RPMI8226 (cell line): ENCODE measurements around the gene LRRC15.

Source experiments
- DNase-seq: peaks from one replicate; pipeline ENCODE4 v3.0.0-alpha.2; 2015

The LRRC15 gene

DNA sequence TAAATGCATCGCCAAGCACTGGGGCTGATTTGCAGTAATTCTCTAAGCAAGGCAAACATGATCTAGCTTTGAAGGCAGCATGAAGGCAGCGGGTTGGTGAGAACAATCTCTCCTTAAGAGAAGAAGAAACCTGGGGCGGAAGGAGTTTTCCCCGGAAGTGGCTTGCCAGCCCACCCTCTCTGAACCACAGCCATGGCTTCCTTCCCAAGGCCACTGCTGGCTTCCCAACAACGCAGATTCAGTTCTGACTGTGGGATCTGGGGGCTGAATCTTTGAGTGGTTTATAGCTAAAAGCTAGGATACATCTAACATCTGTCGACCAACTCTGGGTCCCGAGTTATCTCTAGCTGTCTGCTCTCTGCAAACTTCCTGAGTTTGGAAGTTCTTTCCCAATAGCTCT is 14.2 kb downstream of the LRRC15 start:
- DNase-seq: no peak

DNA sequence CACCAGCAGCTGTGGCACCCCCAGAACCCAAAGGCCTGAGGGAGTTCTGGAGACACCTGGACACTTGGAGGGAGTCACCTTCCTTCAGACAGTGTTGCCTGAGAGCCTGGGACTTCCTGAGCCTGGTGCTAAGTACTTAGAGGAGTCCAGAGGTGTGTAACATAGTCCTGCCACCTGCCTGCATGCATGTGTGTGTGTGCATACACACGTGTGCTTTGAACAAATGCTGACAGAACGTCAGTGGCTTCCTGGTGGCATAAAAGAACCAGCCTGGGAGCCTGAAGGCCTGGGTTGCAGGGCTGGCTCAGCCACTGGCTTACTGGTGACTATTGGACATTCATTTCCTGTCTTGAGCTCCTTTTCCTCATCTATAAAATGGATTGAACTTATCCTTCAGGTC is 15.2 kb downstream of the LRRC15 start:
- no peak for DNase-seq

DNA sequence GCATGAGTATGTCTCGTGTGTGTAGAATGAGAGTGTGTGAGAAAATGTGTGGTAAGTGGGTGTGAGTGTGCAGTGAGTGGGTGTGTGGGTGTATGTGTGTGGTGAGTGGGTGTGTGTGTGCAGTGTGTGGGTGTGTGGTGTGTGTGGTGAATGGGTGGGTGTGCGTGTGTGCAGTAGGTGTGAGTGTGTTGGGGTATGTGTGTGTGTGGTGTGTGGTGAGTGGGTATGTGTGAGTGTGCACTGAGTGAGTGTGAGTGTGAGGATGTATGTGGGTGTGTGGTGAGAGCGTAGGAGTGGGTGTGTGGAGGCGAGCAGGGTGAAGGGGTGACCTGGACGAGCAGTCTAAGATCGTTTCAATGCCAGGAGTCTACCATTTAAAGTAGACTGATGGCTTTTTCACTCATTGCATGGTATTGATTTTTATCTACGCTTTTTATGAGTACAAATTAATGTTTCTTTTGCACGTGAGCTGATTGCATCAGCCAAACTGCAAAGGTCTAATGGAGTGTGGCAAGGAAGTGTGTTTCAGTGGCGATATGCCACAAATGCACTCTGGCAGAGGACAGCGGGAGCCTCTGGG is 16.8 kb downstream of the LRRC15 start:
- no peak for DNase-seq

DNA sequence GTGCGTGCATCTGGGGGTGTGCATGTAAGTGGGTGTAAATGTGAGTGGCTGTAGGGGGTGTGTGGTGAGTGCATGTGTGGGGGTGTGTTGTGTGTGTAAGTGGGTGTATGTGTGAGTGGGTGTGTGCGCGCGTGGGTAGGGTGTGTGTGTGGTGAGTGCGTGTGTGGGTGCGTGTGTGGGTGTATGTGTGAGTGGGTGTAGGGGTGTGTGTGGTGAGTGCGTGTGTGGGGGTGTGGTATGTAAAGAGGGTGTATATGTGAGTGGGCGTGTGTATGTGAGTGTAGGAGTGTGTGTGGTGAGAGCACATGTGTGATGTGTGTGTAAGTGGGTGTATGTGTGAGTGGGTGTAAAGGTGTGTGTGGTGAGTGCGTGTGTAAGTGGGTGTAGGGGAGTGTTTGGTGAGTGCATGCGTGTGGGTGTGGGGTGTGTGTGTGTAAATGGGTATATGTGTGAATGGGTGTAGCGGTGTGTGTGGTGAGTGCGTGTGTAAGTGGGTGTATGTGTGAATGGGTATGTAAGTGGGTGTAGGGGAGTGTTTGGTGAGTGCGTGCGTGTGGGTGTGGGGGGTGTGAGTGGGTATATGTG is 17.5 kb downstream of the LRRC15 start:
- no peak for DNase-seq

DNA sequence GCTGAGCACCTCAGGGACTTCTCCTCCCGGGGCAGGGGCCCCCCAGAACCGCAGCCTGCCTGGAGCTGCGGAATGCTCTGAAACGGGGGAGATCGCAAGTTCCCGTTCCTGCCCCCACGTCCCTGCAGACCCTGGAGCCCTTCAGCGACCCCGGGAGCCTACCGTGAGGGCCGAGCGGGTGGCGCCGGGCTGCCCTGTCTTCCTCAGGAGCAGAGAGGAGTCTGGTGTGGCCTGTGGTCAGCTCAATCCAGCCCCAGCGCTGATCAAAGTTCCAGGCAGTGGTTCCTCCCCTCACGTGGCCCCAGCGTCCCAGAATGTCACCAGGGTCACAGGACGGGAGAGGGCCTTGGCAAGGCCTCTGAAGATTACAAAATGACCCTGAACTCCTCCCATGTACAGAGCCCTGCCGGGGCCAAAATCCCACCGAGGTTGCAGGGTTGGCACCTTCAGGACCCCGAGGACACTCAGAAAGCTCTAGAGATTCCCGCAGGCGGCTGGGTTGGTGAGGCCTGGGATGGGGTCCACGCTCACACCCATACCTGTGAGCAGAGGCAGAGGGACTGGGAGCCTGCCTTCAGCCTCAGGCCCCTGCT is 18.4 kb downstream of the LRRC15 start, which contains the start of gene CPN2:
Gene CPN2 (minus strand): TSS at position 249 of the 593 bp plus-strand sequence. CDS start 8,626 bp downstream, outside the sequence.
- no peak for DNase-seq

DNA sequence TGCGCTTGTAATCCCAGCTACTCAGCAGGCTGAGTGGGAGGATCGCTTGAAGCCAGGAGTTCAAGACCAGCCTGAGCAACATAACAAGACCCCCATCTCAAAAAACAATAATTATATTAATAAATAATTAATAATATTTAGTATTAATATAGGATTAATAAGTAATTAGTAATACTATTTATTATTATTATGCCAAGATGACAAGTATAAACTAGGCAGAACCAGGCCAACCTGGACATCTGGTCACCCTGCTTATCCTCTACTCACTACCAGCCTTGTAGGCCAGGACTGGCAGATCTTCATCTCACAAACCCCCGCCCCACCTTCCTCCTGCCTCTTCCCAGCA is 18.8 kb downstream of the LRRC15 start:
- no peak for DNase-seq

DNA sequence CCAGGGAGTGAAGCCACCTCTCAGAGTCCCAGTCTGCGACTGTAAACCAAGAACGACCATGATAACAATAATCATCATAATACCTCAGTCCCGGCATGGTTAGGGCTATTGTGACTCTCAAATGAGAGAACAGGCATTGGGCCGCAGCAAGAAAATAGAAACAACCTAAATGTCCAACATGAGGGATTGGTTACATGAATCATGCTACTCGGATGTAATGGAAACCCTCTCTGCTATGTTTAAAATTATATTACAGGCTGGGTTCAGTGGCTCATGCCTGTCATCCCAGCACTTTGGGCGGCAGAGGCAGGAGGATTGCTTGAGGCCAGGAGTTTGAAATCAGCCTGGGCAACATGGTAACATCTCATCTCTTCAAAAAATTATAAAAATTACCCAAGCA is 21.2 kb downstream of the LRRC15 start:
- DNase-seq: no peak

DNA sequence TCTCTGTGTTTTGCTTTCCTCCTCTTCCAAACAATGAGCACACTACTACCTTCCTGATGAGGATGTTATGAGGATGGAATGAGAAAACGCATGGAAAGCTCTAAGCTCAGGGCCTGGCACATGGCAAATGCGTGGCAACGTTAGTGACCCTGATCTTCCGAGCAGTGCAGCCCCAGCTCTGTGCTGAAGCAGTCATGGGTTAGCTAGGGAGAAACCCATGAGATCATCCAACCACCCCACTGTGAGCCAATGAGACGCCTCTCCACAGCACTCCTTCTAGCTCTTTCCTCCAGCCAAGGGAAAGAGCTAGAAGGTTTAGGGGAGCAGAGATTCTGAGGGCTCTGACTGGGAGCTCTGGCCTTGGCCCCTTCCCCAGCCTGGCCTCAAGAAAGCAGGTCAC is 22.9 kb downstream of the LRRC15 start:
- DNase-seq: no peak

DNA sequence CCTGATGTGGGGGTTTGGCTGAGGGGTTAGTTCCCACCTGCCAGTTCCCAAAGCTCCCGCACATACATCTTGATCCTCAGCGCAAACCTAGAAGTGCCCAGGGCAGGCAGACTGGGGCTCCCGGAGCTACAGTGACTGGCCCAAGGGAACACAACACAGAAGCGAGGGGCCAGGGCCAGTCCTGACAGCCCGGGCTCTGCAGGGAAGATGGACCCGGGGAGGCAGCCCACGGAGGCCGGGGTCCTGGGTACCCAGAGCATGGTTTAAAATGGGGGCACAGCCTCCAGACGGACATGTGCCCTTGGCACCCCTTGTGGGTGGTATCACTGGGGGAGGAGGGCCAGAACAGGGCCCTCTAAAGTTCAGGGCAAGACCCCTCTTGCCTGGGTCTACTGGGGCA is 23.5 kb downstream of the LRRC15 start:
- no peak for DNase-seq

DNA sequence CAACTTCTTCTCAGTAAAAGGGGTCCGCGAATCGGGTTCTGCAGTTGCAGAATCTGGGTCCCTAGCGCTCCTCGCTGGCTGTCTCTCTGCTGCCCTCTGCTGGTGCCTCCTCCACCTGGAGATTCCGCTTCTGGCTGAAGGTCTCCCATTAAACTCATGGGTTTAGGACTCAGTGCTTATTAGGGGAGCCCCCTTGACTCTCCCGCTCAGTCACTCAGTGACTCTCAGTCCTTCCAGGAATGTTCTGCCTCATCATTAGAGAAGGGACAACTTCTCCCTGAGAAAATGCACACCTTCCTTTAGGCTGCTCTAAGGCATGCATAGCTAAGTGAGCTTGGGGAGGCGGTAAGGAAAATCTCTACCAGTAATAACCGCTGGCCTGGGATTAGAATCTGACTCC is 25.5 kb downstream of the LRRC15 start:
- DNase-seq: peak; percentile 79

DNA sequence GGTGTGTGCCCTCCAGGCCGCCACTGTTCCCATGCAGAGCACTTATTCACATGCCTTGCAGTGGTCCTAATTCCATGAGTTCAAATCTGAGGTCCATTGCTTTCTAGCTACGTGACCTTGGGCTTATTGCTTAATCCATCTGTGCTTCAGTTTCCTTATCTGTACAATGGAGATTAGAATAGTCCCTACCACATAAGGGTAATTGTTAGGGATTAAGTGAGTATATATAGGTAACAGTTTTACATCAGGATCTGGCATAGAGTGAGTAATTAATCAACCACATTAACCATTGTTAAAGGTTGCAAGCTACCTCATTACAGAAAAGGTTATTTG is 26.0 kb downstream of the LRRC15 start:
- no peak for DNase-seq

DNA sequence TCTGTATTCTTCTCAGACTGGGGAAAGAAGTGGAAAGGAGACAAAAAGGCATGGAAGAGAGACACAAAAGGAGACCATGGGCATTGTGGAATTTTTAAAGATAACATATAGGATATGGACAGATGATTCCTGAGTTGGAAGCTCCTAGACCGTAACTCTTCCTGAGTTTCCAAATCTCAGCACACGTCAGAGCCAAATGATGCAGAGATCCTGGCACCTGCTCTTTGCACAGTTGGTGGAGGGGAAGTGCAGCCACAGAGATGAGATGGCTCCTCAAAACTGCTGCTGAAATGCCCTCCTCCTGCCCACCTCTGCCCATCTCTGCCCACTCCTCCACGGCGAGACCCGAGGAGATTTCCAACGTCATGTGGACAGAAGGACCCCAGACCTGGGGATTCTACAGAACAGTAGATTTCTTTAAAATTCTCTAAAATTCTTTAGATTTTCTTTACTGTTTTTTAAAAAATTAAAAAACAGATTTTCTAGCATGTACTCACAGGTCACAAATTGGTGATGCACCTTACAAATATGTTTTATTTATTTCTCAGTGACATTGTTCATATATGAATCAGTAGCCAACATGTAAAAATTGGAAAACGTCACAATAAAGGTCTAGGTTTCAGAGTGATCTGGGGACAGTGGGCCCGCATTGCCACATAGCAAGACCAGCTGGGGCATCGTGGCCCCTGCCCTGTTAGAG is 26.5 kb downstream of the LRRC15 start:
- no peak for DNase-seq

DNA sequence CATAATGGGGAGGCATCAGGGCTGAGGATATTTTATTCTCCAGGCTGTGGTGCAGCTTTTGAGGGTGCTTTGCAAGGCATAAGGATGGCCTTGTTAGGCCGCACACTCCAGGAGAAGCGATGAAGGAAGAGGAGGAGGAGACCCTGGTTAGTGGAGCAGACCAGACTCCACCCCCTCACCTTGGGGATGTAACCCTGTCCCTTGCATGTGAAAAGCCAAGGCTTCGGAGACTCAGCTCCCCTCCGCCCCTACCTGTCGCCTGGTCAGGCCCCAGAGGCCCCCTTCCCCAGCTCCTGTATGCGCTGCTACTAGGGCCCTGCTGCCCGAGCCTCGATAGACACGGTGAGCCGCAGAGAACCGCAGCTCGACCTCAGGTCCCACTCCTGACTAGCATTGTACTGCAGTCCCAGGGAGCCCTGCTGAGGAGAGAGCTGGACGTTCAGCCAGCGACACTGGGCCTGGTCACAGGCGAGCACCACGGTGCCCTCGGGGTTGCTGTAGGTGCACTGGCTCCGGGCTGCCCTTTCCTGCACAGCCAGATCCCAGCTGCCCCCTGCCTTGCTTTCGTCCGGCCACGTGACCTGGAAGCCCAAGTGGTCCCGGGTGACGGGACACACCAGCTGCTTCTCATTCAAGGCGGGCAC is 28.7 kb downstream of the LRRC15 start:
- no peak for DNase-seq

DNA sequence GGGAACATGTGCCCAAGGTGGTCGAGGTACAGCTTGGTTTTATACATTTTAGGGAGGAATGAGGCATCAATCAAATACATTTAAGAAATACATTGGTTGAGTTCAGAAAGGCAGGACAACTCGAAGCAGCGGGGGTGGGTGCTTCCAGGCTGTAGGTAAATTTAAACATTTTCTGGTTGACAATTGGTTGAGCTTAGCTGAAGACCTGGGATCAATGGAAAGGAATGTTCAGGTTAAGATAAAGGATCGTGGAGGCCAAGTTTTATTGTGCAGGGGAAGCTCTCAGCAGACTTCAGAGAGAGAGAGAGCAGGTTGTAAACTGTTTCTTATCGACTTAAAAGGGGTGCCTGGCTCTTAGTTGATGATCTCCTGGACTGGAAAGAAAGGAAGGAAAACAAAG is 29.7 kb downstream of the LRRC15 start:
- no peak for DNase-seq

DNA sequence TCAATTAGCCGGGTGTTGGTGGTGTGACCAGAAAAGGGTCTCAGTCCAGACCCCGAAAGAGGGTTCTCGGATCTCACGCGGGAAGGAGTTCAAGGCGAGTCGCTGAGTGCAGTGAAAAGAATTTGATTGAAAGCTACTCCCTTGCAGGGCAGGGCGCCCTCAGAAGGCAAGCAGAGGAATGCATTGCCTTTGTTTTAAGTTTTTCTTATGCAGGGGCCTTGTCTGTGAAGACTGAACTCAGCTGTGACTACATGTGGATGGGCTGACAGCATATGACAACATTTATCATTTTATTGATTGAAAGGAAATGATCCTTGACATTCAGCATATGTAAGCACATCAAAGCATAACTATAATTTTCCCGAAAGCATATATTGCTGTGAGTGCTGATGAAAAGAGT is 30.2 kb downstream of the LRRC15 start:
- DNase-seq: no peak

DNA sequence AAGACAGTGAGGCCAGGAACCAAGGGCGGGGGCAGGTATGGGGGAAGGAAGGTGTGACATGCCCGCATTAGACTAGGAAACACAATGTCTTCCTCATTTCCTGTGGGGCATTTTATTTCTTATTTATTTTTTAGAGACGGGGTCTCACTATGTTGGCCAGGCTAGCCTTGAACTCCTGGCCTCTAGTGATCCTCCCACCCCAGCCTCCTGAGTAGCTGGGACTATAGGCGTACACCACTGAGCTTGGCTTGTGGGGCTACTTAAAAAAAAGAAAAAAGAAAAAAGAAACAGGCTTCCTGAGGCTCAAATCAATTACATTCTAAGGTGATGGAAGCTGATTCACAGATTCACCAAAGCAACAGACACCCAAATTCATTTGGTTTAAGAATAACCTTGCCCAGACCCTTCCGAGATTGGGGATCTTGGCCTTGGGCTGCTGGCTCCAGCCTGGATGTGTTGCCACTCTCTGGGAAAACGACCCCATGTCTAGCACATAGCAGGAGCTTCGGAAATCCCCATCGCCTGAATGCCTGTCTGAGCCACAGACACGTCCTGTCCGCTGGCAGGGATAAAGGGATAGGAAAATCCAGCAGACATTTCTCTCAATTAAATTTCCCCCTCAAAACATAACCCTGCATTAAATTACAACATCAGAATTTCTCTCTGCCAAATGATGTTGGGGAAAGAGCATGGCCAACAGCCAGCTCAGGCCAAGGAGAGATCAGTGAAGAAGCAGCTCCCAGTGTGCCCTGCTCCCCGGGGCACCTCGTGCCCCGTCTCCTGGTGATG is 31.4 kb downstream of the LRRC15 start:
- DNase-seq: no peak

DNA sequence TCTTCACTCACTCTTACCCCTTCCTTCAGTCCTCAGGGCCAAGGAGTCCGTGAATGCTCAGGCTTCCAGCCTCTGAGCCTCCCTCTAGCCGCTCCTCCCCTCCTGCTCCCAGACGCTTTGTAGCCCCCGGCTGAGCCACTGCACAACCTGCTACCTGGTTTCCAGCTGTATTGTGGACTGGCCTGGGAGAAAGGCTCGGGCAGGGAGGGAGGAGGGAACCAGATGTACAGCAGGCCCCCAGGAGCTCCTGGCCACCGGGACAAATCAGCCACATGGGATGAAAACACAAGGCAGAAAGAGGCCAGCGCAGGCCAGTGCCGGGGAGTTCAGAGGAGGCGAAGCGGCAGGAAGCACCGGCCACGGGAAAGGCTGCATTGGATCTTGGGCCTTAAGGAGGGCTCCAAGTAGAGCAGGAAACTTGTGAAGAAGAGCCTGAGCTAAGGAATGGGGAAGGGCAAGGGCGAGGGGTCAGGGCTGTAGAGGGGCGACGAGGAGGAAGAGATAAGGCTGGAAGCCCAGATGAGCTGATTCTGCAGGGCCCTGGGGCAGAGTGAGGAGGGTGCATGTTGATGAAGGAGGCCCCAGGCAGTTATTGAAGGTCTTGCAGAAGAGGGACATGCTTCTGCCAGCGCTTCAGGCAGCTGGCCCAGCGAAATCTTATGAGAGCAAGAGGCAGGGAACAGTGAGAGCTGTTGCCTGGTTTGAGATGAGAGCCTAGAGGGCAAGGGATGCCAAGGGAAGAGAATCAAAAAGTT is 32.8 kb downstream of the LRRC15 start:
- DNase-seq: no peak

DNA sequence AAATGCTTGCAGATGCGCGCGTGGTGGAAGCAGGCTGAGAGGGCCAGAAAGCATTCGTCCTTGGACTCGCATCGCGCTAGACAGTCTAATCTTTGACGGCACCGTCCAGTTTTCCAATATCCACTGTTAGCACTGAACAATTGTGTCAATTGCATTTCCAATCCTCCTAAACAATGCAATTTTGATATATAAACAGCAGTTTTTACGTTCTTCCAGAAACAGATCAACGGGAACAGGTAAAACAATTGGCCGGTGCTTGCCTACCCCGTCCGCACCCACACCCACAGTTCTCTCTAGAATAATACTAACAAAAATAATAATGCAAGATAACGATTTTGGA is 35.6 kb downstream of the LRRC15 start:
- no peak for DNase-seq

DNA sequence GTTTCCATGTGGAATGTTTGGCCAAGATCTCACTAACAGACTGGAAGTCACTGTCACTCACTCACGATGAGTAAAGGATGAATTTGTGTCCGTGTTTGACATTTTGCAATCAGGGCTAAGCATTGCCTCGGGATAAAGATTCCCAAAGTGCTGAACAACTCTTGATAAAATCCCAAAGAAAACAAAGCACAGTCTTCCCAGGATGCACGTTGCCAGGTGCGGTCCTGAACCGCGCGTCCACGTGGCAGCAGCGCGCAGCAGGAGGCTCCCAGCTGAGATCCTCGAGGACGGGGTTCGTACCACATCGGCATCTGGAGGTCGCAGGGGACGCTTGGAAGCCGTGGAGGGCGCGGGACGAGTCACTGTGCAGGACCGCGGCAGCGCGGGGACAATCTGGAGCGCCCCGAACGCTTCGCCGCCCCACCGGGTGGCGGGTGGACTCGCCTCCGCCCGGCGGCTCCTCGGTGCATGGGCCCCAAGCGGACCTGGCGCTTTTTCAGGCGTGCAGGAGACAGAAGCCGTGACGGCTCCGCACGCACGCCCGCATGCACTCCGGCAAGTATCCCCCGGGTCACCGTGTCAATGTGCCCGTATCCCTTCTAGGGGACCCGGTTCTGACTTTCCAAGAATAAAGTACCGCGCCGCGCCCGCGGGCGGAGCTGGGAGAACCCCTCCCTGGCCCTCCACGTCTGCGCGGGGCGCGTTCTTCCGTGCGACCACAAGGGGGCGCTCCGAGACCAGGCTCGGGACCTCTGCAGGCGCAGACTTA is 36.1 kb downstream of the LRRC15 start:
- peak; percentile 87 for DNase-seq

DNA sequence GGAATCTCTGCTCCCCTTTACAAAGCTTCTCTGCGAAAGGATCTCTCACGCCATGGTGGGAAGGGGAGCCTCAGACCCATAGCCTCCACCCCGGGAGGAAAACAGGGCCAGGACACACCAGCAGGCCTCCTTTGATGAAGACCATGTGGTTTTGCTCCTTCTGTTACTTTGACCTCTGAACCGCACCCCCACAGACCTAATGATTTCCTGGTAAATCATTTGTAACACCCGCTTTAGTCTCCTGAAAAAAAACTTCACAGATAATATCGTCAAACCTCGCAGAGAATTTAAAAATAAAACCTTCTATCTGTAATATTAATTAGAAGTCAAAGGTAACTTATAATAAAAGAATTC is 36.7 kb downstream of the LRRC15 start:
- no peak for DNase-seq

DNA sequence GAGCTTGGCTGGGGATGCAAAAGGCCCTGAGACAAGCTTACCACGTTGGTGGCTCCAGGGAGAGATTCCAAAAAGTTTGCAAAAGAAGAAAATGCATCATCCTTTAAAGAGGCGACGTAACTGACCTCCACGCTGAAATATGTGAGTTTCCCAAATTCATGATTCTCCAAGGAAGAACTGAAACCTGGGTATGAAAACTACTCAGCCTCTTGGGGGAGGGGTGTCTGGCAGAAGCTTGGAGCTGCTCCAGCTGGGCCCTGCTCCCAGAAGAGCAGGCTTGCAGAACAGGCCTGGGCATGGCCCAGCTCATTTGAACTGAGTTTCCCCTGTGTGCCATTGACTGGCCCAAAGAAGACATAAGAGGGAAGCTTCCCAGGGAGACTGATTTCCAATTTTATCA is 39.0 kb downstream of the LRRC15 start:
- DNase-seq: peak; percentile 47

DNA sequence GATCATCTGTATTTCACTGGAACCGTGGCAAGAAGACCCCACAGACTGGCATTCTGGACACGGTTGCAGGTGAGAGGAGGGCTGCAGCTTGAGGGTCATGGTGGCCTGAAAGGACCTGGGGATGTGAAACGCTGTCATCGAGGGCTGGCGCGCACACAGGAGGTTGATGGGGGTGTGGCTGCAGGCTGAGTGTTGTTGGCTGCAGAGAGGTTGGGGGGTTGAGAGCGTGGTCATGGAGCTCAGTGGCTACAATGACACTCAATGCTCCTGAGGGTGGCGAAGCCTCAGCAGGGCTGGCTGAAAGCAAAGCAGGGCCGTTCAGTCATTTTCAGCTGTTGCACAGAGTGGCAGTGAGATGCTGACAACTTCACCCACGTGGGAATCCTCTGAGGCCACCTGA is 39.4 kb downstream of the LRRC15 start:
- DNase-seq: peak; percentile 37
